Measurements from ENCODE around the gene RPH3AL. TPM values are rescaled to one million over a fixed set of nuclear protein-coding genes. Genes with fewer than 3 reads are reported as not detected.
"Not testable (repeated sequence)": the region's sequence is repeated elsewhere in the genome, so short reads cannot be mapped to it uniquely, and the experiment has no call there.

Gene RPH3AL
- total and polyA plus RNA-seq, 12 donors = 3.6 to 11.1 (median 6.0) TPM

DNA sequence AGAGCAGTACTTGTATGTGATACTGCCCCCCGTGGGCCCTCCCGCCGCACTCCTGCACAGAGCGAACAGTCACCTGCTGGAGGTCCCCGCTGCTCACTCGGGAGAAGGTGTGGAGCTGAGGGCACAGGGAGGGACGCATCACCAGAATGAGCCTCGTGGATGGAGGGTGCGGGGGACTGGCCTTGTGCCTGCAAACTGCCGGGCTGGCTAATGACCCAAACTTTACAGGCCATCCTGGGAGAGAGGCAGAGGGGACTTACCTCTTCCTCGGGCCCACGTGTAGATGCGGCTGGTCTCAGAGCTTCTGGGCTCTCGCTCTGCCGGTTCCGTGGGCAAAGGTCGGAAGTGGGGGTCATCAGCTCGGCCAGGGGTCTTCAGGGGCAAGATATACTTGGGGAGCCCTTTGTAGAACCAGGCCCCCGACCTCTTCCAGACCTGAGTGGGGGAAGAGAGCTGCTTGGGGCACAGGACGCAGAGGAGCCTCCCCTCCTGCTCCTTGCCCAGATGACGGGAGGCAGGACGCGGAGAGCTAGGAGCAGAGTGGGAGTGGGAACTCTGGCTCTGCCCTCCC lies 105.7 kb downstream of the RPH3AL start:
- peak in 1 of 8 donors; percentile 41 for ATAC-seq
- TF ChIP-seq, protein P1, sequence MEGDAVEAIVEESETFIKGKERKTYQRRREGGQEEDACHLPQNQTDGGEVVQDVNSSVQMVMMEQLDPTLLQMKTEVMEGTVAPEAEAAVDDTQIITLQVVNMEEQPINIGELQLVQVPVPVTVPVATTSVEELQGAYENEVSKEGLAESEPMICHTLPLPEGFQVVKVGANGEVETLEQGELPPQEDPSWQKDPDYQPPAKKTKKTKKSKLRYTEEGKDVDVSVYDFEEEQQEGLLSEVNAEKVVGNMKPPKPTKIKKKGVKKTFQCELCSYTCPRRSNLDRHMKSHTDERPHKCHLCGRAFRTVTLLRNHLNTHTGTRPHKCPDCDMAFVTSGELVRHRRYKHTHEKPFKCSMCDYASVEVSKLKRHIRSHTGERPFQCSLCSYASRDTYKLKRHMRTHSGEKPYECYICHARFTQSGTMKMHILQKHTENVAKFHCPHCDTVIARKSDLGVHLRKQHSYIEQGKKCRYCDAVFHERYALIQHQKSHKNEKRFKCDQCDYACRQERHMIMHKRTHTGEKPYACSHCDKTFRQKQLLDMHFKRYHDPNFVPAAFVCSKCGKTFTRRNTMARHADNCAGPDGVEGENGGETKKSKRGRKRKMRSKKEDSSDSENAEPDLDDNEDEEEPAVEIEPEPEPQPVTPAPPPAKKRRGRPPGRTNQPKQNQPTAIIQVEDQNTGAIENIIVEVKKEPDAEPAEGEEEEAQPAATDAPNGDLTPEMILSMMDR (IDR thresholded peaks at IDR 0.05) = no peak
- intact Hi-C loops (cut with DNase I) = no loop called here

DNA sequence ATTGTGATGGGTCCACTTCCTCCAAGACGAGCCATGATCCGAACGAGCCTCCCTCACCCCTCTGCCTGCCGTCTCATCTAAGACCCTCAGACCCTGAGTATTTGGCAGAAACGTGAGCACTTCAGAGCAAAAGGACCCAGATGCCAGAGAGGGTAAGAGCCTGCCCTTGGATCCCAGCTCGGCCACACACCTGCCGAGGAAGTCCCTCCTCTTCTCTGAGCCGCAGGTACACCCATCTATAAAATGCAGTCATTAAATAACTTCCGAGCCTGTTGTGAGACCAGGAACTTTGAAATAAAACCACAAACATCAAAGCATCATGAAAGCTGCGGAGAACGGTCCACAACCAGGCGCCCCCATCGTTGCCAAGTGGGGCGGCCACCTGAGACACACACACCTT lies 106.4 kb downstream of the RPH3AL start:
- WGBS, 2 donors = 94 to 95% methylated on average over 14 of the region's 14 CpGs
- H3K4me1 ChIP-seq = no peaks in the 10 kb centered on the region
- no peaks in the 10 kb centered on the region for H3K9me3 ChIP-seq
- DNase-seq (no peak), ATAC-seq (no peak)
- peaks cover 0 to 8% (median 0%) of the 10 kb centered on the region in 9 donors for H3K36me3 ChIP-seq
- TF ChIP-seq, protein P1 (IDR thresholded peaks at IDR 0.05) = no peak
- no peak overlapping the region for H3K4me3 ChIP-seq
- intact Hi-C loops (cut with DNase I) = no loop called here
- H3K27ac ChIP-seq = no peak overlapping the region
- H3K27me3 ChIP-seq = peaks cover 0 to 3% (median 0%) of the 10 kb centered on the region in 7 donors

More for the DNA sequence above, 105.7 kb downstream of the RPH3AL start:
- Histone ChIP-seq H3K36me3 (peaks cover 0 to 8% (median 0%) of the 10 kb centered on the region in 9 donors), H3K27me3 (peaks cover 0 to 3% (median 0%) of the 10 kb centered on the region in 7 donors), H3K27ac (no peak overlapping the region), H3K9me3 (no peaks in the 10 kb centered on the region), H3K4me1 (no peaks in the 10 kb centered on the region), H3K4me3 (no peak overlapping the region)
- no peak for DNase-seq
- 84 to 86% methylated on average over 23 of the region's 23 CpGs for WGBS, 2 donors

DNA sequence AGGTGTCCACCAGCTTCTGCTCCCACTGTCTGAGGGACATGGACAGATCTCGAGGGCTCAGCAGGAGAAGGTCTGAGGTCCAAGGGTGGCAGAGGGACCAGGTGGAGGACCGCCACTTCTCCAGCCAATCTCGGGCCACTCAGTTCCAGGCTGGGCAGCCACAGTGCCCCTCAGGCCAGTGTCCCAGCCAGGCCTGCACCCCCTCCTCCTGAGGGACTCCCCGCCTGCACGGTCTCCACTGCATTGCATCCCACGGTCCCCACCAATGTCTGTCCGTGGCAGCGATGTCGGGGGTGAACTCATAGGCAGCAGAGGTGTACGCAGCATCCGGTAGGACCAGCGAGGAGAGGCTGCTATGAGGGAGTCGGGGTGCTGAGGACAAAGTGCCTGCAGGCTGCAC lies 107.0 kb downstream of the RPH3AL start:
- 94 to 95% methylated on average over 13 of the region's 13 CpGs for WGBS, 2 donors
- peak in 1 of 8 donors; percentile 41 for ATAC-seq
- H3K9me3 ChIP-seq = no peaks in the 10 kb centered on the region
- intact Hi-C loops (cut with DNase I) = no loop called here
- H3K4me3 ChIP-seq = no peak overlapping the region
- H3K27me3 ChIP-seq = peaks cover 0 to 3% (median 0%) of the 10 kb centered on the region in 7 donors
- DNase-seq = no peak
- TF ChIP-seq, protein P1 (IDR thresholded peaks at IDR 0.05) = no peak
- no peak overlapping the region for H3K27ac ChIP-seq
- peaks cover 0 to 8% (median 0%) of the 10 kb centered on the region in 9 donors for H3K36me3 ChIP-seq
- H3K4me1 ChIP-seq = no peaks in the 10 kb centered on the region

DNA sequence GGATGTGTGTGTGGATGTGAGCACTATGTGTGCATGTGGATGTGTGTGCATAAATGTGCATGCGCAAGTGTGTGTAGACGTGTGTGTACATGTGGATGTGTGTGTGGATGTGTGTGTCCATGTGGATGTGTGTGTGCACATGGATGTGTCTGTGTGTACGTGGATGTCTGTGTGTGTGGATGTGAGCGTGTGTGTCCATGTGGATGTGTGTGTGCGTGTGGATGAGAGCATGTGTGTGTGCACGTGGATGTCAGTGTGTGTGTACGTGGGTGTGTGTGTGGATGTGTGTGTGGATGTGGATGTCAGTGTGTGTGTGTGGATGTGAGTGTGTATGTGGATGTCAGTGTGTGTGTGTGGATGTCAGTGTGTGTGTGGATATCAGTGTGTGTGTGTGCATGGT lies 107.6 kb downstream of the RPH3AL start:
- ATAC-seq (no peak), DNase-seq (no peak)
- no peak overlapping the region for H3K27ac ChIP-seq
- no peaks in the 10 kb centered on the region for H3K9me3 ChIP-seq
- peaks cover 0 to 3% (median 0%) of the 10 kb centered on the region in 7 donors for H3K27me3 ChIP-seq
- no peaks in the 10 kb centered on the region for H3K4me1 ChIP-seq
- TF ChIP-seq, protein P1 (IDR thresholded peaks at IDR 0.05) = no peak
- WGBS, 2 donors = 96 to 98% methylated on average over 7 of the region's 7 CpGs
- peaks cover 0 to 8% (median 0%) of the 10 kb centered on the region in 9 donors for H3K36me3 ChIP-seq
- H3K4me3 ChIP-seq = no peak overlapping the region
- intact Hi-C loops (cut with DNase I) = no loop called here

DNA sequence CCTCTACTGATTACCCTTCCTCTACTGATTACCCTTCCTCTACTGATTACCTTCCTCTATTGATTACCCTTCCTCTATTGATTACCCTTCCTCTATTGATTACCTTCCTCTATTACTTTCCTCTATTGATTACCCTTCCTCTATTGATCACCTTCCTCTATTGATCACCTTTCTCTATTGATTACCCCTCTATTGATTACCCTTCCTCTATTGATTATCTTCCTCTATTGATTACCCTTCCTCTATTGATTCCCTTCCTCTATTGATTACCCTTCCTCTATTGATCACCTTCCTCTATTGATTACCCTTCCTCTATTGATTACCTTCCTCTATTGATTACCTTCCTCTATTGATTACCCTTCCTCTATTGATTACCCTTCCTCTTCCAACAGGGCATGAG lies 108.7 kb downstream of the RPH3AL start:
- ATAC-seq; H3K27ac ChIP-seq; DNase-seq; H3K4me1 ChIP-seq; H3K4me3 ChIP-seq; H3K36me3 ChIP-seq; intact Hi-C loops (cut with DNase I); H3K27me3 ChIP-seq; H3K9me3 ChIP-seq: not testable (repeated sequence)

Measured in heart right ventricle (tissue), 16 donors.